Measurements from ENCODE around the gene PDE4D.

DNA sequence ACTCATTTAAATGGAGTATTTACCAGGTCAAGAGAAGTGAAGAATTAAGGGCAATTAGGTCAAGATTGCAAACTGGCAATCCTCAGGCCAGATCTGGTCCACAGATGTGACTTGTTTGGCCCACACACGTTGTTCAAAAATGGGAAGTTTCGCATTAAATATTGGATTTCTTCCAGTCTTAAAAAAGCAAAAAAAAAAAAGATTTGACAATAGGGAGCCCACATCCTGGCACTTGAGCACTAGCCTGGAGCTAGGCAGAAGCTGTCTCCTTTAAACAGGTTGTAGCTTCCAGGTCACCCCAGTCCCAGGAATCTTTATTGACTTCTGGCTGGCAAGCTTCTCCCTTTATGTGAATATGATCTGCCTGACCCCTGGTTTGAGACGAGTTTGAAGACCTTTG is 790.2 kb downstream of the PDE4D start:
- TF ChIP-seq, protein P1, sequence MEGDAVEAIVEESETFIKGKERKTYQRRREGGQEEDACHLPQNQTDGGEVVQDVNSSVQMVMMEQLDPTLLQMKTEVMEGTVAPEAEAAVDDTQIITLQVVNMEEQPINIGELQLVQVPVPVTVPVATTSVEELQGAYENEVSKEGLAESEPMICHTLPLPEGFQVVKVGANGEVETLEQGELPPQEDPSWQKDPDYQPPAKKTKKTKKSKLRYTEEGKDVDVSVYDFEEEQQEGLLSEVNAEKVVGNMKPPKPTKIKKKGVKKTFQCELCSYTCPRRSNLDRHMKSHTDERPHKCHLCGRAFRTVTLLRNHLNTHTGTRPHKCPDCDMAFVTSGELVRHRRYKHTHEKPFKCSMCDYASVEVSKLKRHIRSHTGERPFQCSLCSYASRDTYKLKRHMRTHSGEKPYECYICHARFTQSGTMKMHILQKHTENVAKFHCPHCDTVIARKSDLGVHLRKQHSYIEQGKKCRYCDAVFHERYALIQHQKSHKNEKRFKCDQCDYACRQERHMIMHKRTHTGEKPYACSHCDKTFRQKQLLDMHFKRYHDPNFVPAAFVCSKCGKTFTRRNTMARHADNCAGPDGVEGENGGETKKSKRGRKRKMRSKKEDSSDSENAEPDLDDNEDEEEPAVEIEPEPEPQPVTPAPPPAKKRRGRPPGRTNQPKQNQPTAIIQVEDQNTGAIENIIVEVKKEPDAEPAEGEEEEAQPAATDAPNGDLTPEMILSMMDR (IDR thresholded peaks at IDR 0.05), result no peak
- TF ChIP-seq POLR2A (IDR thresholded peaks at IDR 0.05), result no peak
